Endothelial cell of umbilical vein (primary cell): Measurements from ENCODE around the gene GNG2. TPM values are rescaled to one million over a fixed set of nuclear protein-coding genes. Genes with fewer than 3 reads are reported as not detected.

Source experiments
- BruUV-seq: library from RNA; stranded (reverse); fragments of 400-500 nt; replicated peaks from 2 replicates; lab custom pipeline; 2021; lab: Mats Ljungman, UMichigan
- CTCF ChIA-PET: fragments of 300-600, 350-600 bp; sonication (Branson Sonifier 250); formaldehyde crosslinking; loops from one replicate; lab custom pipeline; 2021; ENCODE audit warnings: antibody characterized with exemption, inconsistent platforms; lab: Charles Lee
- POLR2A ChIA-PET: fragments of 300-600, 350-600 bp; sonication (Branson Sonifier 250); formaldehyde crosslinking; loops from one replicate; lab custom pipeline; 2021; ENCODE audit warnings: antibody characterized with exemption, inconsistent platforms; lab: Charles Lee
- DNase-seq: peaks from one replicate; pipeline ENCODE4 v3.0.0-alpha.2; 2011; ENCODE audit warnings: low read depth, low spot score
- FAIRE-seq: peaks from 2 replicates; lab custom pipeline; 2011; peaks lifted over from hg19 to GRCh38; lab: Jason Lieb, UNC
- H2AFZ ChIP-seq: 2 replicates; pipeline ENCODE4 v1.6.0; 2012; ENCODE audit warnings: low read depth, low read length, control low read depth, inconsistent platforms
- H3K27ac ChIP-seq: 2 replicates; pipeline ENCODE4 v1.5.1; 2011; ENCODE audit warnings: low read depth, mild to moderate bottlenecking, control low read depth, low read length, moderate library complexity; ENCODE audit not compliant: insufficient read depth
- H3K27me3 ChIP-seq, 2 experiments: 2 replicates each; pipeline versions ENCODE4 v1.6.0 to v1.6.1; 2011; ENCODE audit warnings: low read length in 2 of 2, mixed read lengths in 1 of 2; ENCODE audit not compliant: control insufficient read depth in 2 of 2, insufficient read depth in 2 of 2
- H3K36me3 ChIP-seq, 2 experiments: 2 replicates in 1 of 2; 3 replicates in 1 of 2; pipeline ENCODE4 v1.5.1; 2011; ENCODE audit warnings: low read length in 2 of 2, mild to moderate bottlenecking in 1 of 2, moderate library complexity in 1 of 2; ENCODE audit not compliant: control insufficient read depth in 2 of 2, insufficient read depth in 2 of 2; ENCODE audit errors: extremely low read depth in 1 of 2
- H3K4me1 ChIP-seq: 3 replicates; pipeline ENCODE4 v1.5.1; 2011; ENCODE audit warnings: mild to moderate bottlenecking, low read length; ENCODE audit not compliant: control insufficient read depth, insufficient read depth; ENCODE audit errors: extremely low read depth
- H3K4me2 ChIP-seq: 2 replicates; pipeline ENCODE4 v1.6.1; 2011; ENCODE audit warnings: low read length, control low read depth, mixed read lengths; ENCODE audit not compliant: insufficient read depth
- H3K4me3 ChIP-seq, 3 experiments: fragments of 200-600 bp in 1 of 3; sonication (generic), shearing (Covaris generic) in 1 of 3; replicated peaks in 1 of 3; 2 replicates each; pipeline ENCODE4 v1.5.1; 2011 to 2016; ENCODE audit warnings: control low read depth in 3 of 3, low read length in 3 of 3, mild to moderate bottlenecking in 2 of 3, inconsistent platforms in 1 of 3, low read depth in 1 of 3, moderate library complexity in 1 of 3; ENCODE audit not compliant: insufficient read depth in 1 of 3
- H3K79me2 ChIP-seq: 2 replicates; pipeline ENCODE4 v1.6.0; 2012; ENCODE audit warnings: low read length, inconsistent platforms; ENCODE audit not compliant: control insufficient read depth, insufficient read depth
- H3K9ac ChIP-seq: replicated peaks from 2 replicates; pipeline ENCODE3; 2011; ENCODE audit warnings: low read length, control low read depth; ENCODE audit not compliant: insufficient read depth; ENCODE audit errors: extremely low read depth
- H3K9me1 ChIP-seq: replicated peaks from 3 replicates; pipeline ENCODE4 v1.6.0; 2011; ENCODE audit warnings: mild to moderate bottlenecking, low read length; ENCODE audit not compliant: control insufficient read depth, insufficient read depth; ENCODE audit errors: extremely low read depth
- H3K9me3 ChIP-seq: replicated peaks from 2 replicates; pipeline ENCODE4 v1.5.1; 2012; ENCODE audit warnings: low read length, inconsistent platforms; ENCODE audit not compliant: control insufficient read depth, insufficient read depth
- H4K20me1 ChIP-seq: replicated peaks from 2 replicates; pipeline ENCODE3; 2011; ENCODE audit warnings: mild to moderate bottlenecking, low read length; ENCODE audit not compliant: control insufficient read depth, insufficient read depth; ENCODE audit errors: extremely low read depth
- CTCF ChIP-seq, 2 donors: IDR thresholded peaks; 1 replicate in 1 of 2; 2 replicates in 1 of 2; pipeline ENCODE4 v1.5.1; 2011; ENCODE audit warnings: low read length in 2 of 2, mild to moderate bottlenecking in 2 of 2, moderate library complexity in 2 of 2, control low read depth in 1 of 2, inconsistent platforms in 1 of 2, low read depth in 1 of 2; ENCODE audit not compliant: insufficient read depth in 1 of 2; ENCODE audit errors: extremely low read depth in 1 of 2
- EZH2 ChIP-seq: IDR thresholded peaks from 2 replicates; pipeline ENCODE4 v1.6.1; 2012; ENCODE audit warnings: borderline replicate concordance, low read depth, mild to moderate bottlenecking, moderate library complexity, low read length, inconsistent platforms; ENCODE audit not compliant: severe bottlenecking
- FOS ChIP-seq: IDR thresholded peaks from 2 replicates; pipeline ENCODE4 v1.6.1; 2011; ENCODE audit warnings: mild to moderate bottlenecking, low read length, moderate library complexity, borderline replicate concordance; ENCODE audit not compliant: insufficient read depth
- GATA2 ChIP-seq: IDR thresholded peaks from 2 replicates; pipeline ENCODE4 v1.7.0; 2011; ENCODE audit warnings: low read depth, mild to moderate bottlenecking, moderate library complexity, mixed read lengths, low read length; ENCODE audit not compliant: insufficient read length, insufficient read depth
- MYC ChIP-seq: IDR thresholded peaks from one replicate; pipeline ENCODE4 v1.6.1; 2011; ENCODE audit warnings: mild to moderate bottlenecking, low read depth, low read length
- POLR2AphosphoS5 ChIP-seq: IDR thresholded peaks from 2 replicates; pipeline ENCODE4 v1.6.1; 2012; ENCODE audit warnings: low read depth, mild to moderate bottlenecking, control low read depth, low read length, moderate library complexity; ENCODE audit not compliant: insufficient read depth
- dilution Hi-C: fragments of 300-500 bp; cut with MboI; formaldehyde crosslinking; loops from one replicate; pipeline ENCODE4 v1.15.0; 2019; ENCODE audit warnings: low sequenced_read_pairs; ENCODE audit not compliant: extremely low pct_ligation_motif_present
- intact Hi-C: fragments of 100-400 bp; cut with micrococcal nuclease; formaldehyde crosslinking; loops from one replicate; pipeline ENCODE4 v1.10.0; 2022
- polyA plus RNA-seq, 4 experiments: library from polyadenylated mRNA; depleted of rRNA in 3 of 4; stranded (reverse) in 3 of 4; unstranded in 1 of 4; fragments of >200 nt; gene quantifications; 2 replicates each; pipeline versions ENCODE4 v1.2.1 to v1.2.3, GENCODE V29; 2011 to 2012; ENCODE audit warnings: missing spikeins in 1 of 4
- total RNA-seq: library from RNA; stranded (reverse); gene quantifications from 2 replicates; pipeline ENCODE4 v1.2.3, GENCODE V29; 2021

Gene GNG2
- total and polyA plus RNA-seq, 2 donors (not counting 3 experiments of a cell fraction or from before 2014, with no cell fraction given), result not detected

DNA sequence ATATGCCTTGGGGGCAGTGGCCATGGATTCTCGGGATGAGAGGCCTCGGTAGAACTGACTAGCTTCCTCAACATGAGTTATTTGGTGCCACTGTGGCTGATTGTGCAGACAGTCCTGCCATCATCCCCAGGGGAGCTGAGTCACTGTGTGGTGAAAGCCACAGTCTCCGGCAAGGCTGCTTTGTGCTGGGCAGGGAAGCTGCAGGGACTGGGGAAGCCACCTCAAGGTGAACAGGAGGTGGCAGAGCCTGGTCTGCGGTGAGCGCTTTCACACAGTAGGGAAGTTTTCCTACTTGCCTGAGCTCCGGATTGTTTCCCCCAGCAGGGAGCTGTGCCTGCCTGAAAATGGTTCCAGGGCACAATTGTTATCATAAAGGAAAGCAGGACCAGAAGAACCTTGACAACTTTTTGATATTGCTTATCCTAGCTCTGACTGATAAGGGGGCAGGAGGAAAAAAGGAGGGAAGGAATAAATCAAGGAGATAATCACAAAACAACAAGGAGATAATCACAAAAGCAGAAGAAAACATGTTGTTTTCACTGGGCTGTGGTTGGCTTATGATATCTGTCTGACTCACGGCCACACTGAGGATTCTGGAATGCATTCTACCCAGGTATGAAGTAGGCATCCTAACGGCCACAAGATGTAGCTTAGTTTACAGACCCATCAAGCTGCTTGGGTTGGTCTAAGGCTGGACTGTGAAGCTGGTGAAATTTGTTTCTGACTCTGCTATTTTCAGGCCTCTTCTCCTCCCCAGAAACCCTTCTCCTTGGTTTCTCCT, 32.2 kb upstream of the GNG2 start:
- Histone ChIP-seq H3K27me3 (peaks cover 16 to 18% of the 10 kb centered on the region in 2 experiments), H3K27ac (no peak overlapping the region), H2AFZ (no peak overlapping the region), H3K4me2 (no peak overlapping the region), H3K4me3 (no peak overlapping the region), H3K36me3 (no peaks in the 10 kb centered on the region), H3K4me1 (no peaks in the 10 kb centered on the region), H3K9ac (no peak overlapping the region), H3K9me3 (no peaks in the 10 kb centered on the region), H3K9me1 (no peaks in the 10 kb centered on the region), H3K79me2 (no peaks in the 10 kb centered on the region), H4K20me1 (no peaks in the 10 kb centered on the region)
- ChIA-PET CTCF (interaction anchor here (0.9 kb wide), 1 partner anchor 150 kb away, joined by 3 read pairs; no protein-coding TSS in a partner anchor), POLR2A (no interaction called here)
- FAIRE-seq, result no peak
- no peak for DNase-seq
- no peak for TF ChIP-seq MYC
- no TSS peak for BruUV-seq
- intact Hi-C loops, result no loop called here
- dilution Hi-C loops, result no loop called here

DNA sequence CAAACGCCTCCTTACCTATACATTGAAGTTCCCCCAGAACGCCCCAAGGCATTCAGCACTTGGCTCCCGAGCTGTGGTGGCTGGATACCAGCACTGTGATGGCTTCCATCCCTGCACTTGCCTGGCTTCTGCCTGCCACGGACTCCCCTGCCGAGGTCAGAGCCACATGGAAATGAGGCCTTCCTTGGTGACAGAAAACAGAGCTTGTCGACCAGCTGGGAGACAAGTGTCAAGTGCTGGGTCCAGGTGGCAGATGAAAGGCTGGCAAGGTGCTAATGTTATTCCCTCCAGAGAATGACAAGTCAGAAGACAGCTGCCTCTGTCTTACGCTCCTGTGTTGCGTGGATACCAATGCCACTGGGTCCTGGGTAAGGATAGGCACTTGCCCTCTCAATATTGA, 26.2 kb upstream of the GNG2 start:
- H3K27me3 ChIP-seq, result peaks cover 17 to 32% of the 10 kb centered on the region in 2 experiments
- no peak for DNase-seq
- H3K9ac ChIP-seq, result no peak overlapping the region
- no peaks in the 10 kb centered on the region for H3K36me3 ChIP-seq
- TF ChIP-seq CTCF (IDR thresholded peaks at IDR 0.05; ENCODE audit: extremely low read depth in 1 of 2, insufficient read depth in 1 of 2, low read depth in 1 of 2, low read length in 2 of 2) (no peak), POLR2AphosphoS5 (no peak), GATA2 (no peak), FOS (no peak), EZH2 (no peak)
- FAIRE-seq, result no peak
- no peaks in the 10 kb centered on the region for H3K4me1 ChIP-seq
- dilution Hi-C loops, result no loop called here
- H2AFZ ChIP-seq, result no peak overlapping the region
- no peak overlapping the region for H3K4me2 ChIP-seq
- intact Hi-C loops, result no loop called here
- no peaks in the 10 kb centered on the region for H3K9me3 ChIP-seq
- H3K79me2 ChIP-seq, result no peaks in the 10 kb centered on the region
- ChIA-PET POLR2A (no interaction called here), CTCF (interaction anchor here (1.3 kb wide), 1 partner anchor 145 kb away, joined by 3 read pairs; no protein-coding TSS in a partner anchor)
- H4K20me1 ChIP-seq, result no peaks in the 10 kb centered on the region
- no peak overlapping the region for H3K4me3 ChIP-seq
- H3K9me1 ChIP-seq, result no peaks in the 10 kb centered on the region
- no peak overlapping the region for H3K27ac ChIP-seq
- no TSS peak for BruUV-seq
